Measurements from ENCODE around the gene IL18RAP. TPM values are rescaled to one million over a fixed set of nuclear protein-coding genes. Genes with fewer than 3 reads are reported as not detected.

IL18RAP gene
- 10 to 100 TPM in 1 of 2 experiments, 1 to 10 TPM in 1; 9.0 to 10.6 TPM for total RNA-seq

GRCh38 chr2:102422910-102423309, at the start of gene IL18RAP:
IL18RAP (plus strand) TSS chr2:102423160; CDS start chr2:102423278, 118 bp downstream.
- Mint-ChIP-seq H3K36me3 (peaks cover 2% of the 10 kb centered on the region), H3K27ac (peak within 1 kb of the TSS; percentile 52), H3K27me3 (peaks cover 6% of the 10 kb centered on the region), H3K9me3 (no peaks in the 10 kb centered on the region), H3K4me1 (ENCODE audit: low read depth) (peaks cover 73% of the 10 kb centered on the region), H3K4me3 (peak within 1 kb of the TSS; percentile 41)
- POLR2A ChIA-PET = interaction anchor here (0.5 kb wide), 1 partner anchor 814 kb away, joined by 3 read pairs; no protein-coding TSS in a partner anchor
- intact Hi-C loops (cut with micrococcal nuclease) = no loop called here
- DNase-seq = no peak
- CTCF ChIA-PET = interaction anchor here (0.6 to 2.6 kb wide), 4 partner anchors 20 to 417 kb away, joined by 3 to 13 read pairs (median 4); no protein-coding TSS in a partner anchor

DNA sequence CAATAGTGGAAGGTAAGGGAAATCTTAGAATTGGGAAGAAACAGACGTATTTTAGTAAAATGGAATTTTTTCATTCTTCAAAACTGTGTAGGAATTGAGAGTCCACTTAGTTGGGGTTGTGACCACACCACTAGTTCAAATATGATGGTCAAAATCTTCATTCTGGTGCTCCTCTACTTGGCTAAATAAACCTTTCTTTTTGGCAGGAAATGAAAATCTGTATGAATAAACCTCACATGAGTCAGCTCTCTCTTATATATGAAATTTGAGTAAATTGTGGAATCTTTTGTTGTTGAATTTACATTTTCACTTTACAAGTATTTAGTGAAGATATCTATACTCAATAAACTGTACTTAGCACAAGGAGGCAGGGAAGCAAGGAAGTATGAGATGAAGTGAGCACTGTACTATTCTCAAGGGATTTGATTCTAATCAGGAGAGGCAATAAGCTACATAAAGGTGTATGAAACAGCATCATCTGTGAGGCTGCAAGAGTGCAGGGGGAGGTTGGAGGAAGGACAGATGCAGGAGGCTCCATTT, 46.8 kb upstream of the IL18RAP start:
- no peak for DNase-seq
- Mint-ChIP-seq H3K36me3 (peaks cover 79% of the 10 kb centered on the region), H3K4me1 (ENCODE audit: low read depth) (peaks cover 15% of the 10 kb centered on the region), H3K9me3 (peaks cover 20% of the 10 kb centered on the region), H3K27ac (peak overlapping the region; percentile 29), H3K4me3 (no peak overlapping the region), H3K27me3 (no peaks in the 10 kb centered on the region)
- intact Hi-C loops (cut with micrococcal nuclease) = no loop called here
- ChIA-PET POLR2A (interaction anchor here (0.9 to 1.3 kb wide), 2 partner anchors 51 to 61 kb away, joined by 4 read pairs; no protein-coding TSS in a partner anchor), CTCF (interaction anchor here (1.3 kb wide), 2 partner anchors 67 to 72 kb away, joined by 3 to 6 read pairs; no protein-coding TSS in a partner anchor)

DNA sequence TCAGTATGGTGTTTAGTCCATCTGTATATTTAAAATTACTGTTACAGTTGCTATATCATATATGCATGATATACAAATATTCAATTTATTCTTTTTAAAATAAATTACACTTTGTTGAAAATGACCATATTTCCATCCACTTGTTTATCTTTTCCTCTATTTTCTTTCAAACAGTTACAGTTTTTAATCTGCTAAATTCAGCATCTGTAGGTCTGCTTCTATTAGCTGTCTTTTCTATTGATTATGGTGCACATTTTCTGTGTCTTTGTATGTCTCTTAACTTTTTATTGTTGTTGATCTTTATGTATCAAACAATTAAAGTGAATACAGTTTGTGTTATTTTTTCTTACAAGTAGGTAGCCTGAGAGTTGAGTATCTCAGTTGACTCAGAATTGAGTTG, 39.2 kb upstream of the IL18RAP start:
- no peak for DNase-seq
- Mint-ChIP-seq H3K36me3 (peaks cover 69% of the 10 kb centered on the region), H3K27ac (no peak overlapping the region), H3K4me1 (ENCODE audit: low read depth) (peaks cover 7% of the 10 kb centered on the region), H3K27me3 (no peaks in the 10 kb centered on the region), H3K4me3 (no peak overlapping the region), H3K9me3 (peaks cover 23% of the 10 kb centered on the region)
- intact Hi-C loops (cut with micrococcal nuclease) = no loop called here
- CTCF ChIA-PET = interaction anchor here (0.6 to 0.8 kb wide), 2 partner anchors 8 to 219 kb away, joined by 3 read pairs; no protein-coding TSS in a partner anchor
- POLR2A ChIA-PET = no interaction called here

DNA sequence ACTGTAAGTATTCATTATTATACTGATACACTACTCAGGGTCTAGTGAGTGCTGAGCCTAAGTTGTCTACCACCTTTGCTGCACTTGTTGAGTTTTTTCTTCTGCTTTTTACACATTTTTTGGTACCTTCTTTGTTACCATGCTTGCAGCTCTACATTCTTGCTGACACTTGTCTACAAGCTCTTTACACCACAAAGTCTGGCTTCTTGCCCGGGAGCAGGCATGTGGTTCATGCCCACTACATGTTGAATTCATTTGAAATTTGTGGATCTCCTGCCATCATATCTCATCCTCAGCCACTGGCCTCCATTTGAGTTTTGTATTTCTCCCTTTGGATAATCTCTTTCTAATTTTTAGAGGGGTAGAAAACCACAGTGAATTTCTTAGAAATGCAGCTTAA, 37.4 kb upstream of the IL18RAP start:
- DNase-seq = no peak
- Mint-ChIP-seq H3K4me3 (no peak overlapping the region), H3K27me3 (no peaks in the 10 kb centered on the region), H3K27ac (no peak overlapping the region), H3K4me1 (ENCODE audit: low read depth) (peaks cover 7% of the 10 kb centered on the region), H3K9me3 (peaks cover 23% of the 10 kb centered on the region), H3K36me3 (peaks cover 61% of the 10 kb centered on the region)
- POLR2A ChIA-PET = no interaction called here
- CTCF ChIA-PET = no interaction called here
- intact Hi-C loops (cut with micrococcal nuclease) = no loop called here

DNA sequence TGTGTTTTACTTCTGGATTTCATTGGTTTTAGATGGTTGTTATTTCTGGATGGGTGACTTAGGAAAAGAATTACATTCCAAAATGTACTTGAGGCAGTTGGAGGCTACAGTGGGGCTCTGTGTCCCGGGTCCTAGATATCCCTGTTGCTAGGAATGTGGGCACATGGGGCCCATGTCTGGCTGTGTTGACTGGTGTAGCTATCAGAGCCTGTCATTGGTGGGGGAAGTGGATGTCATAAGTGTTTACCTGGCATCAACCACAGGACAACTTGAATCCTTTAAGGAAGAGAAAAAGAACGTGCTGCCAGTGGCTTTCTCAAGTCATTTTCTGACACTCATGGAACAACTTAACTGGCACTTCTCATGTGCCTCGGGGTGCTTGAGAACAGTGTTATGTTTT, 37.0 kb upstream of the IL18RAP start:
- intact Hi-C loops (cut with micrococcal nuclease) = no loop called here
- CTCF ChIA-PET = no interaction called here

GRCh38 chr2:102386867-102387541, 36.0 kb upstream of the IL18RAP start:
- no peaks in the 10 kb centered on the region for H3K27me3 Mint-ChIP-seq
- POLR2A ChIA-PET = no interaction called here

More for the DNA sequence above, 37.0 kb upstream of the IL18RAP start:
- H3K9me3 Mint-ChIP-seq = peaks cover 23% of the 10 kb centered on the region
- no peaks in the 10 kb centered on the region for H3K27me3 Mint-ChIP-seq
- no peak overlapping the region for H3K4me3 Mint-ChIP-seq
- DNase-seq = no peak
- H3K4me1 Mint-ChIP-seq (ENCODE audit: low read depth) = peaks cover 8% of the 10 kb centered on the region
- POLR2A ChIA-PET = no interaction called here
- peaks cover 56% of the 10 kb centered on the region for H3K36me3 Mint-ChIP-seq
- H3K27ac Mint-ChIP-seq = no peak overlapping the region

GRCh38 chr2:102387763-102388546, 35.0 kb upstream of the IL18RAP start:
- Mint-ChIP-seq H3K4me3 (no peak overlapping the region), H3K9me3 (peaks cover 16% of the 10 kb centered on the region), H3K27ac (no peak overlapping the region), H3K27me3 (no peaks in the 10 kb centered on the region), H3K36me3 (peaks cover 38% of the 10 kb centered on the region), H3K4me1 (ENCODE audit: low read depth) (peaks cover 22% of the 10 kb centered on the region)
- intact Hi-C loops (cut with micrococcal nuclease) = no loop called here
- ChIA-PET POLR2A (no interaction called here), CTCF (no interaction called here)
- DNase-seq = no peak

More at GRCh38 chr2:102386867-102387541, 36.0 kb upstream of the IL18RAP start:
- H3K4me3 Mint-ChIP-seq = no peak overlapping the region
- no peak for DNase-seq
- CTCF ChIA-PET = no interaction called here
- peaks cover 46% of the 10 kb centered on the region for H3K36me3 Mint-ChIP-seq
- H3K9me3 Mint-ChIP-seq = peaks cover 20% of the 10 kb centered on the region
- H3K4me1 Mint-ChIP-seq (ENCODE audit: low read depth) = peaks cover 18% of the 10 kb centered on the region
- intact Hi-C loops (cut with micrococcal nuclease) = no loop called here
- no peak overlapping the region for H3K27ac Mint-ChIP-seq

DNA sequence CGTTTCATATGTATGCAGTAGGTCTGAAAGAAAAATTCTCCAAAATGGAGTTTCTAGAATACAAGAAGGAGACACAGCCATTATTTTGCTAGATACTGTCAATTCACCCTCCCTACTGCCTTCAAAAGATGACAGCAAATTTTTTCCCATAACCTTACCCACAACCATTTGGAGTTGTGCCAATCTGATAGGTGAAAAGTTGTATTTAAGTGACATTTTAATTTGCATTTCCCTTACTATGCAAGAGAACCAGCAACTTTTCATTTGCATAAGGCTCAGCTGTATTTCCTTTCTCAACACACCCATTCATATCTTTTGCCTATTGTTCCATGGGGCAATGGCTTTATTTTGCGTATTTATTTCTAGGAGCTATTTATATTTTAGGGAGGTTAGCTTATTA, 31.4 kb upstream of the IL18RAP start:
- ChIA-PET CTCF (interaction anchor here (1.0 to 1.2 kb wide), 3 partner anchors 8 to 151 kb away, joined by 3 read pairs; no protein-coding TSS in a partner anchor), POLR2A (no interaction called here)
- peaks cover 13% of the 10 kb centered on the region for H3K36me3 Mint-ChIP-seq
- H3K4me1 Mint-ChIP-seq (ENCODE audit: low read depth) = peaks cover 22% of the 10 kb centered on the region
- no peak overlapping the region for H3K4me3 Mint-ChIP-seq
- DNase-seq = no peak
- H3K27me3 Mint-ChIP-seq = no peaks in the 10 kb centered on the region
- no peak overlapping the region for H3K27ac Mint-ChIP-seq
- H3K9me3 Mint-ChIP-seq = no peaks in the 10 kb centered on the region
- intact Hi-C loops (cut with micrococcal nuclease) = no loop called here

DNA sequence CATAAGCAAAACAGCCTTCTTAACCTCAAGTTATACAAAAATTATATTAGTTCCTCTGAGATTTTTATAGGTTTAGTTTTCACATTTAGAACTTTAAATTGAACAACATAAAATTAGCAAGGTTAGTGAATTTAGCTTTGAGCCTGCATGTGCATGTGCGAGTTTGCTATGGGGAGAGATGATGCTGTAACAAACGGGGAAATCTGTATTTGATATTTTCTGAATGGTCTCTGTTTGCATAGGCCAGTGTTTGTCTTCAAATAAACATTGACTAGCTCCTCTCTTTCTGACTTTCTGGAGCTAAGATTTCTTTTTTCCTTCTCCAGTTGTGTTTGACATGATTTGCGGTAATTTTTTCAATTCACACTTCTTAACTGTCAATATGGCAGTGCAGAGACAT, 30.9 kb upstream of the IL18RAP start:
- Mint-ChIP-seq H3K36me3 (peaks cover 15% of the 10 kb centered on the region), H3K27ac (no peak overlapping the region), H3K9me3 (no peaks in the 10 kb centered on the region), H3K4me3 (no peak overlapping the region), H3K27me3 (no peaks in the 10 kb centered on the region), H3K4me1 (ENCODE audit: low read depth) (peaks cover 21% of the 10 kb centered on the region)
- intact Hi-C loops (cut with micrococcal nuclease) = no loop called here
- POLR2A ChIA-PET = no interaction called here
- CTCF ChIA-PET = interaction anchor here (0.9 to 1.2 kb wide), 4 partner anchors 8 to 152 kb away, joined by 3 read pairs; no protein-coding TSS in a partner anchor
- no peak for DNase-seq

- peaks cover 15% of the 10 kb centered on the region for H3K36me3 Mint-ChIP-seq
- H3K4me1 Mint-ChIP-seq (ENCODE audit: low read depth) = peaks cover 15% of the 10 kb centered on the region
- intact Hi-C loops (cut with micrococcal nuclease) = no loop called here
- ChIA-PET POLR2A (no interaction called here), CTCF (interaction anchor here (0.9 kb wide), 1 partner anchor 50 kb away, joined by 3 read pairs; no protein-coding TSS in a partner anchor)
- no peak overlapping the region for H3K4me3 Mint-ChIP-seq
- H3K9me3 Mint-ChIP-seq = no peaks in the 10 kb centered on the region
- no peaks in the 10 kb centered on the region for H3K27me3 Mint-ChIP-seq
- DNase-seq = no peak
- H3K27ac Mint-ChIP-seq = no peak overlapping the region
Measured at GRCh38 chr2:102392942-102393341, 30.0 kb upstream of the IL18RAP start.

GRCh38 chr2:102396012-102396411, 26.9 kb upstream of the IL18RAP start:
- Mint-ChIP-seq H3K9me3 (no peaks in the 10 kb centered on the region), H3K36me3 (peaks cover 9% of the 10 kb centered on the region), H3K4me1 (ENCODE audit: low read depth) (peaks cover 22% of the 10 kb centered on the region), H3K27ac (no peak overlapping the region), H3K27me3 (no peaks in the 10 kb centered on the region), H3K4me3 (no peak overlapping the region)
- ChIA-PET CTCF (no interaction called here), POLR2A (no interaction called here)
- no peak for DNase-seq
- intact Hi-C loops (cut with micrococcal nuclease) = no loop called here

DNA sequence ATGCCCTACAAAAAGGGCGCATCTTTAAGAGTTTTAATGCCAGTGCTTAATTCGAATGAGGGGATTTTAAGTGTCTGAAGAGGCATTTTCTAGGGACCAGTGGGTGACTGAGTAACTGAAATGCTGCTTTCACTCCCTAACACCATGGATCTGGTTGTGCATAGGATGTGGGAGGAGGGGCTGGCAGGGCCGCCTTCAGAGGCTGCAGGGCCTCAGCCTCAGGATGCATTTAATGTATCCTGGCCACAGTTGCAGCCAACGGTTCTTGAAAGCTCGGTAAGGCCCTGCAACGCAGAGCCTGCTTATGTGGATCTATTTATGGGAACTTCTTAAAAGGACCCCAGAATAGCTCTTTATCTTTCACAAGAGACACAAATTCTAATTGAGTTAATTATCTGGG, 25.8 kb upstream of the IL18RAP start:
- CTCF ChIA-PET = no interaction called here
- Mint-ChIP-seq H3K27me3 (no peaks in the 10 kb centered on the region), H3K36me3 (peaks cover 9% of the 10 kb centered on the region), H3K9me3 (no peaks in the 10 kb centered on the region), H3K4me3 (no peak overlapping the region), H3K27ac (no peak overlapping the region), H3K4me1 (ENCODE audit: low read depth) (peaks cover 20% of the 10 kb centered on the region)
- POLR2A ChIA-PET = no interaction called here
- no peak for DNase-seq
- intact Hi-C loops (cut with micrococcal nuclease) = no loop called here

Data from activated CD4-positive, alpha-beta memory T cell treated with anti-CD3 and anti-CD28 coated beads for 36 hours (primary cell).